ENCODE data around the gene LENG1.
"Not testable (repeated sequence)": the region's sequence is repeated elsewhere in the genome, so short reads cannot be mapped to it uniquely, and the experiment has no call there.

LENG1 gene

GRCh38 chr19:54159352-54160181 is at the start of gene LENG1:
Gene LENG1 (minus strand): TSS chr19:54159721. CDS start chr19:54159695, 26 bp downstream.
- peak; percentile 88 for DNase-seq

GRCh38 chr19:54208784-54209057 is 49.2 kb upstream of the LENG1 start:
- DNase-seq: no peak

- no peak for DNase-seq
Measured at GRCh38 chr19:54207983-54208783, 48.7 kb upstream of the LENG1 start.

- DNase-seq: no peak
Measured at GRCh38 chr19:54207676-54207982, 48.1 kb upstream of the LENG1 start.

GRCh38 chr19:54207193-54207592 is 47.7 kb upstream of the LENG1 start:
- DNase-seq: not testable (repeated sequence)

GRCh38 chr19:54206831-54207177 is 47.3 kb upstream of the LENG1 start:
- DNase-seq: no peak

- DNase-seq: no peak
Measured at GRCh38 chr19:54206030-54206830, 46.7 kb upstream of the LENG1 start.

GRCh38 chr19:54204767-54205468 is 45.4 kb upstream of the LENG1 start:
- no peak for DNase-seq

GRCh38 chr19:54203151-54203611 is 43.7 kb upstream of the LENG1 start:
- no peak for DNase-seq

- no peak for DNase-seq
Measured at GRCh38 chr19:54201980-54202379, 42.5 kb upstream of the LENG1 start.

GRCh38 chr19:54201172-54201701 is 41.7 kb upstream of the LENG1 start:
- no peak for DNase-seq

GRCh38 chr19:54199401-54199800 is 39.9 kb upstream of the LENG1 start:
- no peak for DNase-seq

GRCh38 chr19:54197121-54197520 is 37.6 kb upstream of the LENG1 start:
- DNase-seq: no peak

- no peak for DNase-seq
Measured at GRCh38 chr19:54196536-54196935, 37.0 kb upstream of the LENG1 start.

- not testable (repeated sequence) for DNase-seq
Measured at GRCh38 chr19:54194463-54194862, 34.9 kb upstream of the LENG1 start.

- DNase-seq: no peak
Measured at GRCh38 chr19:54193011-54193410, 33.5 kb upstream of the LENG1 start.

- DNase-seq: no peak
Measured at GRCh38 chr19:54191811-54192453, 32.4 kb upstream of the LENG1 start.

GRCh38 chr19:54191011-54191810 is 31.7 kb upstream of the LENG1 start, which contains the start of gene TSEN34:
Gene TSEN34 (plus strand): TSS chr19:54191308. CDS start chr19:54191365, 57 bp downstream.
- no peak for DNase-seq

GRCh38 chr19:54190503-54191010 is 31.0 kb upstream of the LENG1 start:
- no peak for DNase-seq

- DNase-seq: peak; percentile 60
Measured at GRCh38 chr19:54189735-54190502, 30.4 kb upstream of the LENG1 start.
